ENCODE measurements around the gene RARA.

Gene RARA

DNA sequence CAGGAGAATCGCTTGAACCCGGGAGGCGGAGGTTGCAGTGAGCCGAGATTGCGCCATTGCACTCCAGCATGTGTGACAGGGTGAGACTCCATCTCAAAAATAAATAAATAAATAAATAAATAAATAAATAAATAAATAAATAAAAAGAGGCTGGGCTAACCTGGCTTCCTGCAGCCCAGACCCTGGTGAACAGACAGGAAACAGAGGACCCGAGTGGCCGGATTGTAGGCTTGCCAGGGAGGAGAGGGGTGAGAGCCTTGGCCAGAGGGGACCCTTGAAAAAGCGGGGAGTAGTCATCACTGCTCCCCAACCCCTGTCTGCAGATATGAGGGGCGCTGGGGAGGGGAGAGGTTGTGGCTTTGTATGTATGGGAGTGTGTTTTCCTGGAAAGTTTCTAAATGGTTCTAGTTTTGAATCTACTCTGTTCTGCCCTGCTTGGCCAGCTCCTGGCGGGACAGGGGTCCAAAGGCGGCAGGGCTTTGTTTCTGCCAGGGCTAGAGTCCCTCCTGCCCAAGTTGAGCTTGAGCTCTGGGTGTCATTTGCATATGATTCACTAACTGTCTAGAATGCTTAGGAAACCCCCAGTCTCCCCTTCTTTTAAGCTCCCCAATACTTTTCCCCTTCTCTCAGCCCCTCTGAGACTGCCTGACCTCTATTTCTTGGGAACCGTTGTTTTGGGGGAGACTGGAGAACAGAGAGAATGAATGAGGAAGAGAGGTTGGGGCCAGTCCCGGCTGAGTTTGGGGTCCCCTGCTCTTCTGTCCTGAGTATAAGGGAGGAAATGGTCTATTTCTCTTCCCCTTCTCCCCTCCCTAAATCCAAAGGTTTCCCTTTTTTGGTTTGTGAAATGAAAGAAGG is 16.4 kb downstream of the RARA start (continued):
- TF ChIP-seq ZNF747 (tag by site-specific recombination; IDR thresholded peaks at IDR 0.05) (no peak), ZNF138 (tag by site-specific recombination; IDR thresholded peaks at IDR 0.05; ENCODE audit: borderline replicate concordance) (peak; percentile 81; the same call in 1 of the 2 replicates), ZNF292 (tag by site-specific recombination; IDR thresholded peaks at IDR 0.05; ENCODE audit: borderline replicate concordance, low read depth) (peak; percentile 96), ZNF394 (tag by site-specific recombination; IDR thresholded peaks at IDR 0.05; ENCODE audit: borderline replicate concordance) (peak; percentile 99), ZNF529 (tag by site-specific recombination; IDR thresholded peaks at IDR 0.05; ENCODE audit: insufficient replicate concordance) (no peak), ZNF140 (tag by site-specific recombination; IDR thresholded peaks at IDR 0.05) (peak; percentile 92; the same call in 1 of the 2 replicates), ZNF416 (tag by site-specific recombination; IDR thresholded peaks at IDR 0.05) (no peak), RBAK (tag by site-specific recombination; IDR thresholded peaks at IDR 0.05) (peak; percentile 64; the same call in 1 of the 2 replicates), ZNF26 (tag by site-specific recombination; IDR thresholded peaks at IDR 0.05) (peak; percentile 11; the same call in 1 of the 2 replicates), ZNF239 (tag by site-specific recombination; IDR thresholded peaks at IDR 0.05) (no peak), ZNF223 (tag by site-specific recombination; IDR thresholded peaks at IDR 0.05) (peak; percentile 88), HOXA7 (CRISPR knock-in tag; IDR thresholded peaks at IDR 0.05; ENCODE audit: borderline replicate concordance) (no peak), ZNF596 (tag by site-specific recombination; IDR thresholded peaks at IDR 0.05) (no peak), ZNF169 (tag by site-specific recombination; IDR thresholded peaks at IDR 0.05) (no peak), ZNF521 (tag by site-specific recombination; IDR thresholded peaks at IDR 0.05) (no peak), TCF7L2 (IDR thresholded peaks at IDR 0.05; ENCODE audit: borderline replicate concordance, low read depth, low read length) (no peak), KLF17 (tag by site-specific recombination; IDR thresholded peaks at IDR 0.05) (no peak), ZNF114 (tag by site-specific recombination; IDR thresholded peaks at IDR 0.05) (no peak), GLIS1 (tag by site-specific recombination; IDR thresholded peaks at IDR 0.05) (peak; percentile 24; the same call in 1 of the 2 replicates), ZNF473 (tag by site-specific recombination; IDR thresholded peaks at IDR 0.05) (no peak), ZNF791 (tag by site-specific recombination; IDR thresholded peaks at IDR 0.05) (peak; percentile 88), ZNF335 (tag by site-specific recombination; conservative IDR thresholded peaks at IDR 0.05) (no peak), ZBTB8A (tag by site-specific recombination; IDR thresholded peaks at IDR 0.05) (peak; percentile 88), ZNF391 (tag by site-specific recombination; IDR thresholded peaks at IDR 0.05; ENCODE audit: borderline replicate concordance, low read depth) (no peak), ZNF19 (tag by site-specific recombination; IDR thresholded peaks at IDR 0.05; ENCODE audit: low read depth) (peak; percentile 78; the same call in 1 of the 2 replicates), ZNF830 (tag by site-specific recombination; IDR thresholded peaks at IDR 0.05; ENCODE audit: low read depth) (no peak), ZNF112 (tag by site-specific recombination; IDR thresholded peaks at IDR 0.05) (no peak), ZNF600 (tag by site-specific recombination; IDR thresholded peaks at IDR 0.05) (no peak), SCRT1 (tag by site-specific recombination; IDR thresholded peaks at IDR 0.05; ENCODE audit: borderline replicate concordance) (no peak), KLF1 (tag by site-specific recombination; IDR thresholded peaks at IDR 0.05) (no peak; the same call in 1 of the 2 replicates), ZNF558 (tag by site-specific recombination; IDR thresholded peaks at IDR 0.05) (peak; percentile 93)
- TF ChIP-seq, protein P1, sequence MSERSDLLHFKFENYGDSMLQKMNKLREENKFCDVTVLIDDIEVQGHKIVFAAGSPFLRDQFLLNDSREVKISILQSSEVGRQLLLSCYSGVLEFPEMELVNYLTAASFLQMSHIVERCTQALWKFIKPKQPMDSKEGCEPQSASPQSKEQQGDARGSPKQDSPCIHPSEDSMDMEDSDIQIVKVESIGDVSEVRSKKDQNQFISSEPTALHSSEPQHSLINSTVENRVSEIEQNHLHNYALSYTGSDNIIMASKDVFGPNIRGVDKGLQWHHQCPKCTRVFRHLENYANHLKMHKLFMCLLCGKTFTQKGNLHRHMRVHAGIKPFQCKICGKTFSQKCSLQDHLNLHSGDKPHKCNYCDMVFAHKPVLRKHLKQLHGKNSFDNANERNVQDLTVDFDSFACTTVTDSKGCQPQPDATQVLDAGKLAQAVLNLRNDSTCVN (tag by site-specific recombination; optimal IDR thresholded peaks at IDR 0.05) = no peak
- TF ChIP-seq, protein P2, sequence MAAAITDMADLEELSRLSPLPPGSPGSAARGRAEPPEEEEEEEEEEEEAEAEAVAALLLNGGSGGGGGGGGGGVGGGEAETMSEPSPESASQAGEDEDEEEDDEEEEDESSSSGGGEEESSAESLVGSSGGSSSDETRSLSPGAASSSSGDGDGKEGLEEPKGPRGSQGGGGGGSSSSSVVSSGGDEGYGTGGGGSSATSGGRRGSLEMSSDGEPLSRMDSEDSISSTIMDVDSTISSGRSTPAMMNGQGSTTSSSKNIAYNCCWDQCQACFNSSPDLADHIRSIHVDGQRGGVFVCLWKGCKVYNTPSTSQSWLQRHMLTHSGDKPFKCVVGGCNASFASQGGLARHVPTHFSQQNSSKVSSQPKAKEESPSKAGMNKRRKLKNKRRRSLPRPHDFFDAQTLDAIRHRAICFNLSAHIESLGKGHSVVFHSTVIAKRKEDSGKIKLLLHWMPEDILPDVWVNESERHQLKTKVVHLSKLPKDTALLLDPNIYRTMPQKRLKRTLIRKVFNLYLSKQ (tag by site-specific recombination; IDR thresholded peaks at IDR 0.05; ENCODE audit: borderline replicate concordance) = peak; percentile 87; the same call in 1 of the 2 replicates
- TF ChIP-seq, protein P3, sequence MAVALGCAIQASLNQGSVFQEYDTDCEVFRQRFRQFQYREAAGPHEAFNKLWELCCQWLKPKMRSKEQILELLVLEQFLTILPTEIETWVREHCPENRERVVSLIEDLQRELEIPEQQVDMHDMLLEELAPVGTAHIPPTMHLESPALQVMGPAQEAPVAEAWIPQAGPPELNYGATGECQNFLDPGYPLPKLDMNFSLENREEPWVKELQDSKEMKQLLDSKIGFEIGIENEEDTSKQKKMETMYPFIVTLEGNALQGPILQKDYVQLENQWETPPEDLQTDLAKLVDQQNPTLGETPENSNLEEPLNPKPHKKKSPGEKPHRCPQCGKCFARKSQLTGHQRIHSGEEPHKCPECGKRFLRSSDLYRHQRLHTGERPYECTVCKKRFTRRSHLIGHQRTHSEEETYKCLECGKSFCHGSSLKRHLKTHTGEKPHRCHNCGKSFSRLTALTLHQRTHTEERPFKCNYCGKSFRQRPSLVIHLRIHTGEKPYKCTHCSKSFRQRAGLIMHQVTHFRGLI (tag by site-specific recombination; IDR thresholded peaks at IDR 0.05) = peak; percentile 1; the same call in 1 of the 2 replicates
